NCI-H1105 (cell line): ENCODE measurements around the gene ZNF479.
"Not testable (repeated sequence)": the region's sequence is repeated elsewhere in the genome, so short reads cannot be mapped to it uniquely, and the experiment has no call there.

Experiments
- DNase-seq: peaks from one replicate; lab custom pipeline; 2025; lab: John Stamatoyannopoulos, UW

Gene ZNF479

GRCh38 chr7:57132336-57132735 is at the start of gene ZNF479:
Gene ZNF479, minus strand, starts transcription at chr7:57132436. Its CDS starts 112 bp downstream, at chr7:57132324.
- DNase-seq, result not testable (repeated sequence)

GRCh38 chr7:57182031-57182430 is 49.8 kb upstream of the ZNF479 start:
- DNase-seq, result no peak

- no peak for DNase-seq
Observed at GRCh38 chr7:57181281-57181680, 49.0 kb upstream of the ZNF479 start.

GRCh38 chr7:57179776-57180415 is 47.7 kb upstream of the ZNF479 start:
- no peak for DNase-seq

- no peak for DNase-seq
Observed at GRCh38 chr7:57178768-57179139, 46.5 kb upstream of the ZNF479 start.

- no peak for DNase-seq
Observed at GRCh38 chr7:57177856-57178767, 45.9 kb upstream of the ZNF479 start.

GRCh38 chr7:57176928-57177635 is 44.8 kb upstream of the ZNF479 start:
- no peak for DNase-seq

- no peak for DNase-seq
Observed at GRCh38 chr7:57165285-57165899, 33.2 kb upstream of the ZNF479 start.

GRCh38 chr7:57120123-57120784 is 12.0 kb downstream of the ZNF479 start:
- DNase-seq, result not testable (repeated sequence)
